Keratinocyte (primary cell): ENCODE measurements around the gene ANKMY1.

Experiments
- EZH2 ChIP-seq: IDR thresholded peaks from one replicate; pipeline ENCODE4 v1.6.1; 2012; ENCODE audit warnings: inconsistent platforms, mild to moderate bottlenecking, low read length, moderate library complexity
- TF ChIP-seq, protein P1 (sequence below), 3 experiments: IDR thresholded peaks in 1 of 3; conservative IDR thresholded peaks in 1 of 3; optimal IDR thresholded peaks in 1 of 3; 2 replicates in 2 of 3; 3 replicates in 1 of 3; pipeline versions ENCODE3 to v1.5.1; 2011; ENCODE audit warnings: low read length in 3 of 3, mild to moderate bottlenecking in 3 of 3, moderate library complexity in 2 of 3, control low read depth in 1 of 3, inconsistent platforms in 1 of 3; ENCODE audit not compliant: insufficient read depth in 2 of 3; ENCODE audit errors: extremely low read depth in 1 of 3

DNA sequence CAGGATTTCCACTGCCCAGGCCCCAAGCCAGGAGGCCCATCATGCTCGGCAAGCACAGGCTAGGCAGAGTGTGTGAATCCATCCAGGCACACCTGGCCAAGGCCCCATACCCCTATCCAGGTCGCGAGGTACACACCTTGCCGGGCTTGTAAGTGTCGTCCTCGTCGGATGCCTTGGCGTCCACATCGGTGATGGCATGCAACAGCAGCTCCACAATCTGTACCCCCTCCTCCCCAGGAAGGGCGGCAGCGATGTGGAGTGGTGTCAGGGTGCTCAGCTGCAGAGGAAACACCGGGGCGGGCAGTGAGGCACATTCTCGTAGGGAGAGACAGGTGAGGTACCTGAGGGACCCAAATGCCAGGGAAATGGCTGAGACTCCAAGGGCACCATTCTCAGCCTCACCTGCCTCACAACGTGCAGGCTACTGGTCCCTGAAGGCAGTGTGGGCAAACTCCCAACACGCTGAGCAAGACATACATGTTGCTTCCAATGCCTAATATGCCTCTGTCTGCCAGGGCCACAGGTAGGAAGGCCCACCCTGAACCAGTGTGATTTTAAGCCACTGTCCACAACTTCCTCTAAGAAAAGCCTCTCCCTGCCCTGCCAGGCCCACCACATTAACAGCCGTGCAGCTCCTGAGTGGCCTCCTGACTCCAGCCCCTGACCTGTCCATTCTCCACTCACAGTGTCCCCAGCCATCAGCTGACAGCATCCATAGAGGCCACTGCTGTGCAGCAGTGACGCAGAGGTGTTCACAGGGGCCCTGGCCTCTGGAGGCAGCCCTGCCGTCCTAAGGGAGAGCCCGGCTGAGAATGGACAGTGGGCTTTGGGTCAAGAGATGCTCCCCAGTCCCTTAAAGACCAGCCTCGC is 44.9 kb downstream of the ANKMY1 start:
- TF ChIP-seq, protein P1, sequence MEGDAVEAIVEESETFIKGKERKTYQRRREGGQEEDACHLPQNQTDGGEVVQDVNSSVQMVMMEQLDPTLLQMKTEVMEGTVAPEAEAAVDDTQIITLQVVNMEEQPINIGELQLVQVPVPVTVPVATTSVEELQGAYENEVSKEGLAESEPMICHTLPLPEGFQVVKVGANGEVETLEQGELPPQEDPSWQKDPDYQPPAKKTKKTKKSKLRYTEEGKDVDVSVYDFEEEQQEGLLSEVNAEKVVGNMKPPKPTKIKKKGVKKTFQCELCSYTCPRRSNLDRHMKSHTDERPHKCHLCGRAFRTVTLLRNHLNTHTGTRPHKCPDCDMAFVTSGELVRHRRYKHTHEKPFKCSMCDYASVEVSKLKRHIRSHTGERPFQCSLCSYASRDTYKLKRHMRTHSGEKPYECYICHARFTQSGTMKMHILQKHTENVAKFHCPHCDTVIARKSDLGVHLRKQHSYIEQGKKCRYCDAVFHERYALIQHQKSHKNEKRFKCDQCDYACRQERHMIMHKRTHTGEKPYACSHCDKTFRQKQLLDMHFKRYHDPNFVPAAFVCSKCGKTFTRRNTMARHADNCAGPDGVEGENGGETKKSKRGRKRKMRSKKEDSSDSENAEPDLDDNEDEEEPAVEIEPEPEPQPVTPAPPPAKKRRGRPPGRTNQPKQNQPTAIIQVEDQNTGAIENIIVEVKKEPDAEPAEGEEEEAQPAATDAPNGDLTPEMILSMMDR (optimal IDR thresholded peaks at IDR 0.05 in 1 of 3, IDR thresholded peaks at IDR 0.05 in 1 of 3, conservative IDR thresholded peaks at IDR 0.05 in 1 of 3; ENCODE audit: extremely low read depth in 1 of 3, insufficient read depth in 2 of 3, low read length in 3 of 3), result no peak
- TF ChIP-seq EZH2, result no peak
